HG02938 (cell line): ENCODE data around the gene TMEM11.

Experiments
- ATAC-seq: cut with Tn5 transposase; IDR thresholded peaks from one replicate; pipeline ENCODE4 v1.9.1; 2021; ENCODE audit warnings: mild to moderate bottlenecking, moderate library complexity; ENCODE audit not compliant: unreplicated experiment

The TMEM11 gene

DNA sequence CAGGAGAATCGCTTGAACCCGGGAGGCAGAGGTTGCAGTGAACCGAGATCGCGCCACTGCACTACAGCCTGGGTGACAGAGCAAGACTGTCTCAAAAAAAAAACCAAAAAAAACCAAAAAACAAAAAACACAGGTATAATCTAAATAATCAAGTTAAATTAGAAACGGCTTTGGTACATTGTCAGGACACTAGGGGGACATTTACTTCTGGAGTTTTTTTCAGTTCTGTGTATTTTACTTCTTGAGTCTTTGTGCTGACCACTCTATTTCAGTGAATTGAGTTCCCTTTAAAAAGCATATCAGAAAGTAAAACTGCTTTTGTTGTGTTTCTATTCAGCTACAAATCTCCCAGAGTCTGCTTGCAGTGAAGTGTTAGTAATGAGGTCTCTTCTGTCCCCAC is 50.9 kb downstream of the TMEM11 start:
- no peak for ATAC-seq

- no peak for ATAC-seq
Observed at GRCh38 chr17:21162394-21162775, 51.6 kb downstream of the TMEM11 start.

DNA sequence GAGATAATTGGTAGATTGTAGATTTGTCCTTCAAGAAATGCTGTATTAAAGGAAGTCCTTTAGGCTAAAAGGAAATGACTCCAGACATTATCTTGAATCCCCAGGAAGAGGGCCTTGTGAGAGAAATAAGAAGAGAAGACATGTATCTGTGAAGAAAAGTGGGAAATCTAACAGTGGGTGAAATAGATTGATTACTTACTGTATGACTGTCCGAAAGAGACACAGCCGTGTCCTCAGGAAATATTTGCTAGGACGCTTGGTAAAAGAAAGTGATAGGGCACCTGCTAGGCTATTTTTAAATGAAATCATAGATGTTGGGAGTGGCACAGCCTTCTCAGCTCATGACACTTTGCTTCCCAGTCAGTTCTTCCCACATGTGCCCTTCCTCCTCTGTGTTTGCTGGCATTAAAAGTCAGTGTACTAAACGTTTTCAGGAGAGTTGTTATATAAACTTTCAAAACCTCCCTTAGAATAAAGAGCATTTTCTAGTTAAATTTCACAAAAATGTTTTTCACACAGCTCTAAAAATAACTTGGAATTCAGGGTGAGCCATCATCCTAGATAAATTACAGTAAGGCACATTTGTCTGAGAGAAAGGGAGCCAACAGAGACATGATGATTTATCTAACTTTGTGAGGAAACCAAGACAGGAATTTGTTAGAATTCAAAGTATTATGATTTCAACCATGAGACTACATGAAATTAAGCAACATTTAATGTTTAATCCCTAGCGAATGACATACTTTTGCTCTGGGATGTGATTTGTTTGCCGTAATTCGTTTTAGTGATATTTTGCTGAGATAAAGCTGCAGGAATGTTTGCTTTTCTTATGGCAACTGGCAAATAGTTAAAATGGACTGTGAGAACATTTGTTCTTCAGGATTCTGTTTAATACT is 52.2 kb downstream of the TMEM11 start:
- no peak for ATAC-seq

DNA sequence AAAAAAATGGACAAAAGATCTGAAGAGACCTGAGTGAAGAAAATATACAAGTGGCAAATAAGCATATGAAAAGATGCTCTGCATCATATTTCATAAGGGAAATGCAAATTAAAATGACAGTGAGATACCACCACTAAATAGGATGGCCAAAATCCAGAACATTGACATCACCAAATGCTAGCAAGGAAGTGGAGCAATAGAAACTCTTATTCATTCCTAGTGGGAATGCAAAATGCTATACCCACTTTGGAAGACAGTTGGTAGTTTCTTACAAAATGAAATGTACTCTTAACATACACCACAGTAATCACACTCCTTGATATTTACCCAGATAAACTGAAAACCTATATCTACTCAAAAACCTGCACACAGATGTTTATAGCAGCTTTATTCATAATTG is 53.6 kb downstream of the TMEM11 start:
- no peak for ATAC-seq

- ATAC-seq, result no peak
Observed at GRCh38 chr17:21157586-21158370, 56.2 kb downstream of the TMEM11 start.

- no peak for ATAC-seq
Observed at GRCh38 chr17:21152731-21153130, 61.2 kb downstream of the TMEM11 start.

- no peak for ATAC-seq
Observed at GRCh38 chr17:21149621-21150020, 64.3 kb downstream of the TMEM11 start.
